Breast epithelium (tissue), 4 donors: ENCODE measurements around the gene UGT1A4. TPM values are rescaled to one million over a fixed set of nuclear protein-coding genes. Genes with fewer than 3 reads are reported as not detected.

Experiments used
- DNase-seq, 2 donors: peaks; one replicate each; pipeline ENCODE4 v3.0.0-alpha.2; 2019; ENCODE audit warnings: low spot score in 2 of 2
- H3K27ac ChIP-seq, 2 donors: fragments of 200-600 bp; sonication (generic) in 1 of 2; one replicate each; pipeline ENCODE4 v1.5.1; 2016 to 2019; ENCODE audit warnings: mild to moderate bottlenecking in 1 of 2
- H3K27me3 ChIP-seq, 2 donors: fragments of 200-600 bp; sonication (generic) in 1 of 2; one replicate each; pipeline versions ENCODE4 v1.5.1 to v1.6.0; 2017 to 2019; ENCODE audit warnings: control low read depth in 1 of 2, mild to moderate bottlenecking in 1 of 2
- H3K36me3 ChIP-seq: fragments of 200-600 bp; one replicate; pipeline ENCODE4 v1.5.1; 2019
- H3K4me1 ChIP-seq, 2 donors: fragments of 200-600 bp; sonication (generic); one replicate each; pipeline ENCODE4 v1.5.1; 2016 to 2019; ENCODE audit warnings: control low read depth in 1 of 2
- H3K4me3 ChIP-seq, 3 donors: fragments of 200-600 bp; sonication (generic); 1 replicate in 2 of 3; 2 replicates in 1 of 3; pipeline ENCODE4 v1.5.1; 2016 to 2019; ENCODE audit warnings: mild to moderate bottlenecking in 3 of 3, moderate library complexity in 2 of 3
- H3K9me3 ChIP-seq, 2 donors: fragments of 200-600 bp; sonication (generic) in 1 of 2; one replicate each; pipeline ENCODE4 v1.5.1; 2016 to 2019; ENCODE audit warnings: control low read depth in 1 of 2
- POLR2A ChIP-seq: fragments of 450-650 bp; IDR thresholded peaks from one replicate; pipeline ENCODE4 v1.6.1; 2016; ENCODE audit warnings: antibody characterized with exemption, mild to moderate bottlenecking, moderate library complexity
- POLR2AphosphoS5 ChIP-seq, 3 donors: sonication (generic); formaldehyde crosslinking; IDR thresholded peaks; one replicate each; pipeline ENCODE4 v1.6.1; 2017; ENCODE audit warnings: antibody characterized with exemption in 3 of 3
- intact Hi-C: fragments of 100-400 bp; cut with DNase I; formaldehyde crosslinking; loops from one replicate; pipeline ENCODE4 v1.15.1; 2023; ENCODE audit warnings: low total_unique reads
- total RNA-seq, 3 donors: library from RNA; depleted of rRNA; stranded (reverse); fragments of >200 nt; gene quantifications; one replicate each; pipeline ENCODE4 v1.1.0, GENCODE V29; 2016
- TF ChIP-seq, protein P1 (sequence below), 3 donors: fragments of 450-650 bp; IDR thresholded peaks; one replicate each; pipeline ENCODE4 v1.5.1; 2016 to 2017; ENCODE audit warnings: antibody characterized with exemption in 3 of 3, mild to moderate bottlenecking in 3 of 3, moderate library complexity in 3 of 3

The UGT1A4 gene
- total RNA-seq: not detected

DNA sequence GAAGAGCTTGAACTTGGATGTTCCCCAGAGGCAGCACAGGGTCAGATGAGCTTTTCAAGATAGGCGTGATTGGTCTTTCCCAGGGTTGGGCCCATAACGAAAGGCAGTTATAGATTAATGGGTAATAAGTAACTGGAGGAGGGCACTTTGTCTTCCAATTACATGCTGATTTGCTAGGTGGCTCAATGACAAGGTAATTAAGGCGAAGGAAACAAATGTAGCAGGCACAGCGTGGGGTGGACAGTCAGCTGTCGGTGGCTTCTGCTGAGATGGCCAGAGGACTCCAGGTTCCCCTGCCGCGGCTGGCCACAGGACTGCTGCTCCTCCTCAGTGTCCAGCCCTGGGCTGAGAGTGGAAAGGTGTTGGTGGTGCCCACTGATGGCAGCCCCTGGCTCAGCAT is at the start of gene UGT1A4:
Gene UGT1A4 (plus strand): TSS at position 185 of the 400 bp plus-strand sequence. CDS start 85 bp downstream, at position 270.
- DNase-seq: no peak
- no peak within 1 kb of the TSS for H3K27ac ChIP-seq
- H3K4me1 ChIP-seq: no peaks in the 10 kb centered on the region
- no peaks in the 10 kb centered on the region for H3K27me3 ChIP-seq
- intact Hi-C loops: loop anchor here (10.0 kb wide), 1 partner anchor 274 kb away; no protein-coding TSS in a partner anchor
- no peaks in the 10 kb centered on the region for H3K36me3 ChIP-seq
- no peaks in the 10 kb centered on the region for H3K9me3 ChIP-seq
- H3K4me3 ChIP-seq: no peak within 1 kb of the TSS
- TF ChIP-seq POLR2AphosphoS5 (IDR thresholded peaks at IDR 0.05) (no peak), POLR2A (no peak)
- TF ChIP-seq, protein P1, sequence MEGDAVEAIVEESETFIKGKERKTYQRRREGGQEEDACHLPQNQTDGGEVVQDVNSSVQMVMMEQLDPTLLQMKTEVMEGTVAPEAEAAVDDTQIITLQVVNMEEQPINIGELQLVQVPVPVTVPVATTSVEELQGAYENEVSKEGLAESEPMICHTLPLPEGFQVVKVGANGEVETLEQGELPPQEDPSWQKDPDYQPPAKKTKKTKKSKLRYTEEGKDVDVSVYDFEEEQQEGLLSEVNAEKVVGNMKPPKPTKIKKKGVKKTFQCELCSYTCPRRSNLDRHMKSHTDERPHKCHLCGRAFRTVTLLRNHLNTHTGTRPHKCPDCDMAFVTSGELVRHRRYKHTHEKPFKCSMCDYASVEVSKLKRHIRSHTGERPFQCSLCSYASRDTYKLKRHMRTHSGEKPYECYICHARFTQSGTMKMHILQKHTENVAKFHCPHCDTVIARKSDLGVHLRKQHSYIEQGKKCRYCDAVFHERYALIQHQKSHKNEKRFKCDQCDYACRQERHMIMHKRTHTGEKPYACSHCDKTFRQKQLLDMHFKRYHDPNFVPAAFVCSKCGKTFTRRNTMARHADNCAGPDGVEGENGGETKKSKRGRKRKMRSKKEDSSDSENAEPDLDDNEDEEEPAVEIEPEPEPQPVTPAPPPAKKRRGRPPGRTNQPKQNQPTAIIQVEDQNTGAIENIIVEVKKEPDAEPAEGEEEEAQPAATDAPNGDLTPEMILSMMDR (IDR thresholded peaks at IDR 0.05): no peak

DNA sequence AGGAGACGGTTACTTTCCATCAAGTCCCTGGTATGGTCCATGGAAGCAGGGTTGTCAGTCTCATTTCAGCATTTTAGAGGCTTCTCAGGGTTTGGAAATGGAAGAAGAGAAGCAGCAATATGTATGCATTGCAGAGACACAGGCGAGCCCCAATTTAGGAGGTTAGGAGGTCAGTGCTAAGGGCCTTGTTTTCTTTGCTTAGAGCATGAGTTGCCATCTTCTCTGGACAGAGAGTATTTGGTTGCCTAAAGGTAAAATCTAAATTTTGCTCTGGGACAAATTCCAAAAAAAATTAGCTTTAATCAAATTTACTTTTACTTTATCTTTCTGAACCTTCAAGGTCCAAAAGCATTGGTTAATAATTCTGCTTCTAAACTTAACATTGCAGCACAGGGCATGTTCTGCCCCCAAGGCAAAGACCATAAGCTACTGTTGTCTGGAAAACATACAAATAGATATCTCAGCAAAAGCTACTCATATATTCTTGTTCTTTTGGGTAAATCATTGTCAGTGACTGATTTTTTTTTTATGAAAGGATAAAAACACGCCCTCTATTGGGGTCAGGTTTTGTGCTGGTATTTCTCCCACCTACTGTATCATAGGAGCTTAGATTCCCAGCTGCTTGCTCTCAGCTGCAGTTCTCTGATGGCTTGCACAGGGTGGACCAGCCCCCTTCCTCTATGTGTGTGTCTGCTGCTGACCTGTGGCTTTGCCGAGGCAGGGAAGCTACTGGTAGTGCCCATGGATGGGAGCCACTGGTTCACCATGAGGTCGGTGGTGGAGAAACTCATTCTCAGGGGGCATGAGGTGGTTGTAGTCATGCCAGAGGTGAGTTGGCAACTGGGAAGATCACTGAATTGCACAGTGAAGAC is 47.0 kb upstream of the UGT1A4 start, which contains the start of gene UGT1A9:
Gene UGT1A9 (plus strand): TSS at position 609 of the 872 bp plus-strand sequence. CDS start 37 bp downstream, at position 646.
- no peaks in the 10 kb centered on the region for H3K36me3 ChIP-seq
- H3K9me3 ChIP-seq: no peaks in the 10 kb centered on the region
- no peak within 1 kb of the TSS for H3K4me3 ChIP-seq
- no peaks in the 10 kb centered on the region for H3K27me3 ChIP-seq
- H3K4me1 ChIP-seq: no peaks in the 10 kb centered on the region
- intact Hi-C loops: no loop called here
- DNase-seq: no peak
- H3K27ac ChIP-seq: no peak within 1 kb of the TSS
- no peak for TF ChIP-seq POLR2A
- no peak for TF ChIP-seq POLR2AphosphoS5 (IDR thresholded peaks at IDR 0.05)
- TF ChIP-seq, protein P1 (IDR thresholded peaks at IDR 0.05): no peak

DNA sequence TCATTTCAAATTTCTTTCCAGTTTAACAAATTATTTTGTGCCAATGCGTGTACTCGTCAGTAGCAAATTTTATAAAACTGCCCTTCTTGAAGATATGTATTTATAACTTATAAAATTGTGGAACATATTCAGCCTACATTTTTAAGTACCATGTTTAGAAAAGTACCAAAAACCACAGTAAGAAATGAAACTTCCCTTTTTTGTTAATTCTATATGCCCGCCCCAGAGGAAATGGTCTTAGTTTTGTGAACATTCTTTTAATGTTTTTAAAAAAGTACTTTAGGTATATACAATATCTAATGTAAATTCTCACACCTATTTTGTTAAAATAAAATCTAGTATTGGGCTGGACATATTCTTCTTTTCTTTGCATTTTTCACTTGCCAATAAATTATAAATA is 45.6 kb upstream of the UGT1A4 start:
- Histone ChIP-seq H3K27ac (no peak overlapping the region), H3K4me3 (no peak overlapping the region), H3K36me3 (no peaks in the 10 kb centered on the region), H3K9me3 (no peaks in the 10 kb centered on the region), H3K4me1 (no peaks in the 10 kb centered on the region), H3K27me3 (no peaks in the 10 kb centered on the region)
- intact Hi-C loops: no loop called here
- no peak for DNase-seq
- TF ChIP-seq, protein P1 (IDR thresholded peaks at IDR 0.05): no peak
- TF ChIP-seq POLR2A: no peak

DNA sequence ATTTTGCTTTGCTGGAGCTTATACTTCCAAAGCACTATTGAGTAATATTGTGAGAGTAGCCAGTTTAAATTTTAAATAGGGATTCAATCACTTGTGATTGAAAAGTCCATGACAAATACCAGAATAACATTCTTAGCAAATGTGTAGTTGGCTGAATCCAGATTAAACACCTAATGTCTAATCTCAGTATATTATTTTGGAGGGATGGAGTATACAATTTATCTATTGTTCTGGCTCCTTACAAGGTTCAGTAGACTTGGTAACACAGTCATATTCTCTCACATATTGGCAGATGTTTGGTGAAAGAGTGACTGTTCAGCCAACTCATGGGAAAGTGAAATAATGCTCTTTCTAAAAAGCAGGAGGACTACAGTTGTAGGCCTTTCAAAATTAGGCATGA is 44.6 kb upstream of the UGT1A4 start:
- H3K4me1 ChIP-seq: no peaks in the 10 kb centered on the region
- H3K4me3 ChIP-seq: no peak overlapping the region
- H3K27me3 ChIP-seq: no peaks in the 10 kb centered on the region
- H3K27ac ChIP-seq: no peak overlapping the region
- no peaks in the 10 kb centered on the region for H3K36me3 ChIP-seq
- H3K9me3 ChIP-seq: no peaks in the 10 kb centered on the region
- DNase-seq: no peak
- intact Hi-C loops: no loop called here
- TF ChIP-seq, protein P1 (IDR thresholded peaks at IDR 0.05): no peak
- TF ChIP-seq POLR2A (no peak), POLR2AphosphoS5 (IDR thresholded peaks at IDR 0.05) (no peak)

DNA sequence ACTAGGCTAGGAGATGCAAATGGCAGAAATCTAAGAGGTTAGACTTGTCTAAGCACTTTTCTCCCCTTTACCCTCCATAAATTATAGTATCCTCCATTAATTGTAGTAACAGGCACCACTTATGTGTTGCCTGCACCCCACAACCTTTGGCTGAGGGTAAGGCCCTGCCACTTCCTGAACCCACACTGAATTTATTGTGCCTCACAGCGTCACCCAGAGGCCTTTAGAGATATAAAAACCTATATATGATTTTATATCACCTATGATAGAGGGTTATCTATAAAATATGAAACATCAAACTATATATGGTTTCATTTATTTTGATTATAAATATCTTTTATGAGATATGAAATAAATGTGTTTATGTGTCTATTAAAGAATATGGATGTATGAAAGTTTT is 44.2 kb upstream of the UGT1A4 start:
- DNase-seq: no peak
- H3K27me3 ChIP-seq: no peaks in the 10 kb centered on the region
- no peak for TF ChIP-seq POLR2AphosphoS5 (IDR thresholded peaks at IDR 0.05)
- no peak for TF ChIP-seq POLR2A
- TF ChIP-seq, protein P1 (IDR thresholded peaks at IDR 0.05): no peak

More for the DNA sequence above, 44.2 kb upstream of the UGT1A4 start:
- H3K9me3 ChIP-seq: no peaks in the 10 kb centered on the region
- H3K27ac ChIP-seq: no peak overlapping the region
- intact Hi-C loops: no loop called here
- H3K4me1 ChIP-seq: no peaks in the 10 kb centered on the region
- H3K36me3 ChIP-seq: no peaks in the 10 kb centered on the region
- no peak overlapping the region for H3K4me3 ChIP-seq
